ENCODE results near the gene GRIN3B.

GRCh38 chr19:1051791-1052190, 51.6 kb downstream of the GRIN3B start:
- TF ChIP-seq CTCF (IDR thresholded peaks at IDR 0.05 in 4 of 5, conservative IDR thresholded peaks at IDR 0.05 in 1 of 5) (no peak), POLR2A (IDR thresholded peaks at IDR 0.05) (no peak)
